H1 (cell line): Measurements from ENCODE around the gene P2RY14. TPM values are rescaled to one million over a fixed set of nuclear protein-coding genes. Genes with fewer than 3 reads are reported as not detected.
A peak's percentile ranks its signal among the peaks of the same experiment; 100 is the strongest.

Experiments
- CTCF ChIA-PET: fragments of 300-600 bp; sonication (Branson Sonifier 250); formaldehyde crosslinking; loops from one replicate; lab custom pipeline; 2021; ENCODE audit not compliant: partially characterized antibody; lab: Charles Lee
- POLR2A ChIA-PET: fragments of 300-600 bp; sonication (Branson Sonifier 250); formaldehyde crosslinking; loops from one replicate; lab custom pipeline; 2021; ENCODE audit warnings: inconsistent platforms; ENCODE audit not compliant: partially characterized antibody; lab: Charles Lee
- DNase-seq, 2 experiments: peaks; one replicate each; pipeline versions ENCODE4 v3.0.0 to v3.0.0-alpha.2; 2010 to 2022; ENCODE audit warnings: low spot score in 2 of 2, low read depth in 1 of 2, mixed read lengths in 1 of 2
- FAIRE-seq: peaks from 2 replicates; lab custom pipeline; 2011; peaks lifted over from hg19 to GRCh38; lab: Jason Lieb, UNC
- H2AFZ ChIP-seq: 2 replicates; pipeline ENCODE4 v1.8.1; 2012; ENCODE audit warnings: low read length, inconsistent platforms
- H2AK5ac ChIP-seq: 2 replicates; pipeline ENCODE4 v1.6.1; 2013; ENCODE audit warnings: low read depth, low read length
- H2BK120ac ChIP-seq: replicated peaks from 2 replicates; pipeline ENCODE3; 2013; ENCODE audit warnings: low read depth, low read length, inconsistent platforms
- H2BK12ac ChIP-seq: 2 replicates; pipeline ENCODE4 v1.6.1; 2013; ENCODE audit warnings: low read depth, low read length
- H2BK15ac ChIP-seq: 2 replicates; pipeline ENCODE4 v1.6.1; 2013; ENCODE audit warnings: low read length
- H2BK20ac ChIP-seq: 2 replicates; pipeline ENCODE4 v1.6.1; 2013; ENCODE audit warnings: low read length
- H2BK5ac ChIP-seq: 2 replicates; pipeline ENCODE4 v1.6.1; 2013; ENCODE audit warnings: low read depth, low read length
- H3K14ac ChIP-seq: 2 replicates; pipeline ENCODE4 v1.6.1; 2013; ENCODE audit warnings: inconsistent platforms; ENCODE audit not compliant: insufficient read length
- H3K18ac ChIP-seq: 2 replicates; pipeline ENCODE4 v1.6.1; 2013; ENCODE audit warnings: low read length; ENCODE audit errors: extremely low read depth
- H3K23ac ChIP-seq: 2 replicates; pipeline ENCODE4 v1.6.1; 2013; ENCODE audit warnings: inconsistent platforms; ENCODE audit not compliant: insufficient read length
- H3K23me2 ChIP-seq: 2 replicates; pipeline ENCODE4 v1.6.1; 2013; ENCODE audit warnings: low read depth, low read length
- H3K27ac ChIP-seq: 2 replicates; pipeline ENCODE4 v1.6.1; 2011; ENCODE audit warnings: low read depth, low read length, inconsistent platforms
- H3K27me3 ChIP-seq, 4 experiments: replicated peaks in 1 of 4; 1 replicate in 1 of 4; 2 replicates in 3 of 4; pipeline versions ENCODE4 v1.6.1 to v1.8.1; 2011 to 2013; ENCODE audit warnings: low read length in 3 of 4, mild to moderate bottlenecking in 3 of 4, inconsistent platforms in 2 of 4, mixed read lengths in 2 of 4, moderate library complexity in 1 of 4; ENCODE audit not compliant: control insufficient read depth in 3 of 4, insufficient read depth in 3 of 4; ENCODE audit errors: extremely low read depth in 1 of 4
- H3K36me3 ChIP-seq, 4 experiments: 2 replicates each; pipeline versions ENCODE4 v1.6.1 to v1.8.1; 2011 to 2013; ENCODE audit warnings: mild to moderate bottlenecking in 4 of 4, low read length in 3 of 4, moderate library complexity in 2 of 4, control low read depth in 1 of 4, inconsistent platforms in 1 of 4; ENCODE audit not compliant: insufficient read depth in 4 of 4, control insufficient read depth in 2 of 4
- H3K4ac ChIP-seq: replicated peaks from 2 replicates; pipeline ENCODE3; 2013; ENCODE audit warnings: low read length, low read depth, mixed read lengths, inconsistent platforms; ENCODE audit not compliant: insufficient read length
- H3K4me1 ChIP-seq, 4 experiments: replicated peaks in 1 of 4; 1 replicate in 1 of 4; 2 replicates in 3 of 4; pipeline versions ENCODE4 v1.6.1 to v1.8.1; 2011 to 2013; ENCODE audit warnings: low read length in 3 of 4, inconsistent platforms in 2 of 4, mixed read lengths in 1 of 4; ENCODE audit not compliant: insufficient read depth in 4 of 4, control insufficient read depth in 3 of 4
- H3K4me2 ChIP-seq, 2 experiments: 2 replicates each; pipeline versions ENCODE4 v1.6.1 to v1.8.1; 2011 to 2013; ENCODE audit warnings: low read depth in 2 of 2, low read length in 2 of 2, control low read depth in 1 of 2, inconsistent platforms in 1 of 2, mild to moderate bottlenecking in 1 of 2; ENCODE audit not compliant: insufficient read depth in 1 of 2
- H3K4me3 ChIP-seq, 4 experiments: fragments of 200-600, 300-600 bp in 1 of 4; sonication (generic), shearing (Covaris generic), sonication (Bioruptor Twin) in 1 of 4; 2 replicates each; pipeline versions ENCODE4 v1.5.1 to v1.8.1; 2011 to 2016; ENCODE audit warnings: low read length in 4 of 4, low read depth in 3 of 4, control low read depth in 2 of 4, inconsistent platforms in 2 of 4, mild to moderate bottlenecking in 2 of 4, mixed read lengths in 1 of 4, moderate library complexity in 1 of 4; ENCODE audit not compliant: insufficient read depth in 2 of 4; ENCODE audit errors: extremely low read depth in 1 of 4
- H3K56ac ChIP-seq: replicated peaks from 2 replicates; pipeline ENCODE3; 2013; ENCODE audit warnings: low read depth, mild to moderate bottlenecking, mixed read lengths, low read length, inconsistent platforms; ENCODE audit not compliant: insufficient read length
- H3K79me1 ChIP-seq: 2 replicates; pipeline ENCODE4 v1.6.1; 2013; ENCODE audit warnings: low read depth, low read length, control low read depth
- H3K79me2 ChIP-seq, 2 experiments: 2 replicates each; pipeline versions ENCODE4 v1.6.1 to v1.8.1; 2012 to 2013; ENCODE audit warnings: low read length in 2 of 2, mild to moderate bottlenecking in 2 of 2, inconsistent platforms in 1 of 2; ENCODE audit not compliant: insufficient read depth in 2 of 2, control insufficient read depth in 1 of 2
- H3K9ac ChIP-seq, 4 experiments: replicated peaks in 1 of 4; 1 replicate in 1 of 4; 2 replicates in 3 of 4; pipeline versions ENCODE4 v1.6.1 to v1.8.1; 2011 to 2013; ENCODE audit warnings: low read depth in 3 of 4, low read length in 3 of 4, control low read depth in 2 of 4, mild to moderate bottlenecking in 2 of 4, moderate library complexity in 2 of 4, inconsistent platforms in 1 of 4; ENCODE audit errors: extremely low read depth in 1 of 4
- H3K9me3 ChIP-seq, 2 experiments: 2 replicates each; pipeline versions ENCODE4 v1.6.1 to v1.8.1; 2012 to 2013; ENCODE audit warnings: mild to moderate bottlenecking in 2 of 2, moderate library complexity in 2 of 2, control low read depth in 1 of 2, inconsistent platforms in 1 of 2, low read depth in 1 of 2, low read length in 1 of 2, mixed read lengths in 1 of 2; ENCODE audit not compliant: insufficient read depth in 2 of 2
- H4K20me1 ChIP-seq, 2 experiments: replicated peaks in 1 of 2; 2 replicates each; pipeline versions ENCODE3 to v1.8.1; 2011 to 2013; ENCODE audit warnings: inconsistent platforms in 2 of 2, low read length in 2 of 2, mild to moderate bottlenecking in 1 of 2; ENCODE audit not compliant: insufficient read depth in 2 of 2, control insufficient read depth in 1 of 2
- H4K5ac ChIP-seq: 2 replicates; pipeline ENCODE4 v1.6.1; 2013; ENCODE audit warnings: low read length, low read depth, mixed read lengths, inconsistent platforms; ENCODE audit not compliant: insufficient read length
- H4K8ac ChIP-seq: 2 replicates; pipeline ENCODE4 v1.8.0; 2013; ENCODE audit warnings: mild to moderate bottlenecking, moderate library complexity, low read length, inconsistent platforms; ENCODE audit not compliant: insufficient read depth; ENCODE audit errors: extremely low read depth
- H4K91ac ChIP-seq: replicated peaks from 2 replicates; pipeline ENCODE3; 2013; ENCODE audit warnings: low read length, mixed read lengths, inconsistent platforms; ENCODE audit not compliant: insufficient read length
- BACH1 ChIP-seq: IDR thresholded peaks from 2 replicates; pipeline ENCODE4 v1.6.1; 2012; ENCODE audit warnings: low read length, improper control_type of control experiment
- CEBPB ChIP-seq: IDR thresholded peaks from 2 replicates; pipeline ENCODE4 v1.6.1; 2012; ENCODE audit warnings: low read depth, low read length
- CTBP2 ChIP-seq: IDR thresholded peaks from 2 replicates; pipeline ENCODE4 v1.7.0; 2011; ENCODE audit warnings: borderline replicate concordance, mild to moderate bottlenecking, moderate library complexity, mixed read lengths, low read length; ENCODE audit not compliant: insufficient read depth, insufficient read length
- EZH2 ChIP-seq: fragments of 200-600 bp; sonication (generic); IDR thresholded peaks from 2 replicates; pipeline ENCODE4 v1.7.1; 2012; ENCODE audit warnings: low read depth, mild to moderate bottlenecking, moderate library complexity, low read length, inconsistent platforms; ENCODE audit not compliant: severe bottlenecking
- MAX ChIP-seq: IDR thresholded peaks from 2 replicates; pipeline ENCODE4 v1.6.1; 2012; ENCODE audit warnings: inconsistent platforms
- NRF1 ChIP-seq: IDR thresholded peaks from 2 replicates; pipeline ENCODE4 v1.6.1; 2011; ENCODE audit warnings: mild to moderate bottlenecking, low read depth, low read length, improper control_type of control experiment
- SIX5 ChIP-seq: IDR thresholded peaks from 2 replicates; pipeline ENCODE4 v1.6.1; 2011; ENCODE audit warnings: mild to moderate bottlenecking, low read depth, low read length
- SP1 ChIP-seq: IDR thresholded peaks from 2 replicates; pipeline ENCODE4 v1.6.1; 2011; ENCODE audit warnings: low read depth, low read length
- SRF ChIP-seq: IDR thresholded peaks from 2 replicates; pipeline ENCODE4 v1.6.1; 2011; ENCODE audit warnings: mild to moderate bottlenecking, low read depth, low read length, moderate library complexity
- TEAD4 ChIP-seq: IDR thresholded peaks from 2 replicates; pipeline ENCODE4 v1.6.1; 2012; ENCODE audit warnings: low read depth, low read length, inconsistent platforms, mixed read lengths
- WGBS, 2 experiments: shearing (Covaris generic) in 1 of 2; methylation state at CpG; one replicate each; pipeline versions ENCODE4 v1.1.6 to v1.1.7; 2013 to 2015; ENCODE audit warnings: low lambda C conversion rate in 2 of 2, mixed read lengths in 2 of 2, inconsistent platforms in 1 of 2, low coverage in 1 of 2, missing lambda C conversion rate in 1 of 2; ENCODE audit not compliant: insufficient replicate concordance in 2 of 2, insufficient coverage in 1 of 2, insufficient read length in 1 of 2; ENCODE audit errors: extremely low coverage in 1 of 2, missing lambda C conversion rate in 1 of 2; 5-methylcytosine and 5-hydroxymethylcytosine counted together
- polyA plus RNA-seq, 7 experiments: library from polyadenylated mRNA; depleted of rRNA in 3 of 7; stranded (reverse) in 5 of 7; unstranded in 2 of 7; fragments of >200 nt in 5 of 7; fragments of 200-250 nt in 2 of 7; gene quantifications; 1 replicate in 5 of 7; 2 replicates in 1 of 7; 4 replicates in 1 of 7; pipeline versions ENCODE4 v1.2.1 to v1.2.3, GENCODE V29; 2011 to 2013; ENCODE audit warnings: missing spikeins in 2 of 7, mixed read lengths in 2 of 7
- total RNA-seq: library from RNA; stranded (reverse); fragmentation: NEBNext Ultra II Directional; extraction: Animal tissue kit (Norgen Biotek cat#: 25700); gene quantifications from 2 replicates; pipeline ENCODE4 v1.2.1, GENCODE V29; 2021

Gene P2RY14
- total and polyA plus RNA-seq, 2 of the 8 experiments (the other 6 are each of a cell fraction or from before 2014, with no cell fraction given), result not detected

GRCh38 chr3:151296226-151296625 is 17.9 kb upstream of the P2RY14 start:
- no peak for DNase-seq
- no peaks in the 10 kb centered on the region for H3K36me3 ChIP-seq

More at GRCh38 chr3:151296226-151296625, 17.9 kb upstream of the P2RY14 start:
- H3K4me2 ChIP-seq, result no peak overlapping the region
- no peak overlapping the region for H4K5ac ChIP-seq
- peaks cover 0 to 5% (median 0%) of the 10 kb centered on the region in 4 experiments; a peak in 1 of 7 replicates for H3K4me1 ChIP-seq
- H2BK15ac ChIP-seq, result no peak overlapping the region
- WGBS, 2 experiments, result 89% methylated on average over 3 of the region's 3 CpGs; no CpG with 5 or more reads in 1 of the 2 experiments
- H3K27me3 ChIP-seq, result no peaks in the 10 kb centered on the region
- no peak overlapping the region for H3K23ac ChIP-seq
- ChIA-PET POLR2A (no interaction called here), CTCF (no interaction called here)
- no peak overlapping the region for H2BK120ac ChIP-seq
- H2BK12ac ChIP-seq, result no peak overlapping the region
- no peak overlapping the region for H3K14ac ChIP-seq
- peak; percentile 39 for FAIRE-seq
- no peak overlapping the region for H3K4me3 ChIP-seq
- H3K18ac ChIP-seq, result no peak overlapping the region
- H2BK20ac ChIP-seq, result no peak overlapping the region
- no peak overlapping the region for H3K9ac ChIP-seq
- no peaks in the 10 kb centered on the region for H3K79me1 ChIP-seq
- H2AK5ac ChIP-seq, result no peak overlapping the region
- no peak overlapping the region for H3K4ac ChIP-seq
- no peak overlapping the region for H3K27ac ChIP-seq
- no peak overlapping the region for H4K8ac ChIP-seq
- no peaks in the 10 kb centered on the region for H4K20me1 ChIP-seq
- H3K23me2 ChIP-seq, result no peaks in the 10 kb centered on the region
- H3K56ac ChIP-seq, result no peak overlapping the region
- no peak overlapping the region for H4K91ac ChIP-seq
- H2AFZ ChIP-seq, result no peak overlapping the region
- H3K9me3 ChIP-seq, result no peaks in the 10 kb centered on the region
- TF ChIP-seq SIX5, result no peak
- 0 out of 2 replicates have a peak, but pooled peaks have one; percentile 27 for TF ChIP-seq SP1
- TF ChIP-seq EZH2, result no peak
- peak; percentile 25; the same call in 1 of the 2 replicates for TF ChIP-seq TEAD4
- TF ChIP-seq CTBP2, result no peak
- TF ChIP-seq NRF1, result no peak
- no peak for TF ChIP-seq MAX
- no peak for TF ChIP-seq BACH1
- TF ChIP-seq CEBPB, result no peak
- TF ChIP-seq SRF, result no peak
- no peak overlapping the region for H2BK5ac ChIP-seq
- no peaks in the 10 kb centered on the region for H3K79me2 ChIP-seq
